Activated CD4-positive, CD25-positive, alpha-beta regulatory T cell treated with anti-CD3 and anti-CD28 coated beads, Interleukin-2, amount 50 U/mL, for 72 hours (primary cell): ENCODE measurements around the gene IDI1.
"Not testable (repeated sequence)": the region's sequence is repeated elsewhere in the genome, so short reads cannot be mapped to it uniquely, and the experiment has no call there.

ENCODE experiments used
- DNase-seq: peaks from one replicate; pipeline ENCODE4 v3.0.0; 2021

The IDI1 gene

GRCh38 chr10:1033601-1034000 is 15.3 kb downstream of the IDI1 start:
- DNase-seq, result no peak

DNA sequence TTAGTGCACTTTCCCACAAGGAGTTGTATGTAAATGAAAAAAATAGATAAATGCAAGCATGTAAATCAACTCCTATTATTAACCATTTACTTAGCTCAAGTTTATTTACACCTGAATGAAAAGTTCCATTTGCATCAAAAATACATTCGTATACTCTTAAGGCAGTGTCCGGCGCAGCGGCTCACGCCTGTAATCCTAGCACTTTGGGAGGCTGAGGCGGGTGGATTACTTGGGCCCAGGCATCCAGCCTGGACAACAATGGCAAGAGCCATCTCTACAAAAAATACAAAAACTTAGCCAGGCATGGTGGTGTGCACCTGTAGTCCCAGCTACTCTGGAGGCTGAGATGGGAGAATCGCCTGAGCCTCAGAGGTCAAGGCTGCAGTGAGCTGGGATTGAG is 19.1 kb downstream of the IDI1 start:
- no peak for DNase-seq

DNA sequence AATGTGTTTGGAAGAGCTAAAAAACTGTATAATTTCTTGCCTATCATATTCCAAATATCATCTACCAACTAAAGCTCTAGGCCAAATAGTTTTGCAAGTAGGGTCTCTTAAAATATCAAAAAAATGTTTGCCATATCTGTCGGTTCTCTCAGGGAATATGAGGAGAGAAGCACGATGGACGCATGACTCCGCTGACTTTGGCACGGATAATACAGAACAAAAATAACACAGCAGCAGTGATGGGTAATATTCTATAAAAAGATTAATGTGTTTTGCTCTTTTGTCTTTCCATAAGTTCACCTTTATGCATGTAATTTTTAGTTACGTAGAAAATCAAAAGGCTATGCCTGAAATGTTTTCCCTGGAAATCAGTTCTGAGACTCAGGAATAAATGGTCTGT is 22.3 kb downstream of the IDI1 start:
- no peak for DNase-seq

- DNase-seq, result no peak
Measured at GRCh38 chr10:1025683-1026082, 23.2 kb downstream of the IDI1 start, which contains the start of gene IDI2. IDI2 (minus strand) TSS chr10:1025859; CDS start chr10:1024723, 1,136 bp downstream.

- no peak for DNase-seq
Measured at GRCh38 chr10:1024103-1024502, 24.8 kb downstream of the IDI1 start.

DNA sequence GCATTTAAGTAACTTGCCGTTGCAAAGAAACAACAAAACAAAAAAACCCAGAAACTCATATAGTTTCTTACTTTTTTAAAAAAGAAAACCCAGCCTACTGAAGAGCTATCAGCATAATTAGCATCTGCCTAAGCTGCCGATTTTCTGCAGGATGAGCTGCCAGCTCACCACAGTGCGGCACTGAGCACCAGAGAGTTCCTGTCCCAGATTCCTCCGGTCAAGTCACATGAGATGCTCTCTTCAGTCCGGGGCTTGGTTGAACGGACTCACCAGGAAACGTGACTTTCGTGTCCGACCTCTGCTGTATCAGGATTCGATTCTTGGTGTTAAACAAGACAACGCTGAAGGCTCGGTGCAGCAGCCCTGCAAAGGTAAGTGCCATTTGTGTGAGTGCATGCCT is 26.5 kb downstream of the IDI1 start:
- DNase-seq, result no peak

DNA sequence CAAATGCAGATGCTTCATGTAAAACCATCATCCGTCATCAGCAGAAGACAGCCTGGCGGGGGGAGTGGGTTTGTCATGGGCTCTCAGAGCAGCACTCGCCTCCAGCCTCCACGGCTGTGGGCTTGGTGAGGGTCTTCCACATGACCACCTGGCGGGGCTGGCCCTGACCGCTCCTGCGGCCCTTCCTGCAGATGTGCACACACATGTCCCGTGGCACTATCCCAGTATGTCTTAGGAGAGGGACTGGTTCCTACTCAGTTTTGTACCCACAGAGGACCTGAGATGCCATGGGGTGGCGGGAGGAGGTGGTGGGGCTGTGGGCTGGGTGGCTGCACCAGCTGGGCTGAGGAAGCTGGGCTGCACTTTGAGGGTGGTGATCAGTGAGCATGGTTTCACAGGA is 28.0 kb downstream of the IDI1 start:
- DNase-seq, result no peak

- no peak for DNase-seq
Measured at GRCh38 chr10:1020460-1020859, 28.5 kb downstream of the IDI1 start.

DNA sequence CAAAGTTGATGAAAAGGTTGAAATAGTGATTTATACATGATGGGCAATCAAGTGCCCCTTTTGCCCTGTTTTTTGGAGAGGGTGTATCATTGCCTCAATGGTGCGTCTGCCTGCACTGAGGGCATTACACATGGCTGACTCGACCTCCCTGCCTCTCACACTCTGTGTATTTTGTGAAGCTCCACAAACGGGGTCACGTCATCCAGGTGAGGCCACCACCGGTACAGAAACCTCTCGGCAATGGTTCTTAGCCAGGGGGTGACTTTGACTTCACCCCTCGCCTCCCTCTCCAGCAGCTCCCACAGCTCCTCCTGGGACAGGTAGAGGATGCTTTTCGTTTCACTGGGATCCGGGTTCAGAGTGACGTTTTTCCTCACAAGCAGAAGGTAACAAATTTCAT is 29.6 kb downstream of the IDI1 start:
- DNase-seq, result no peak

GRCh38 chr10:1015688-1016087 is 33.2 kb downstream of the IDI1 start:
- no peak for DNase-seq

DNA sequence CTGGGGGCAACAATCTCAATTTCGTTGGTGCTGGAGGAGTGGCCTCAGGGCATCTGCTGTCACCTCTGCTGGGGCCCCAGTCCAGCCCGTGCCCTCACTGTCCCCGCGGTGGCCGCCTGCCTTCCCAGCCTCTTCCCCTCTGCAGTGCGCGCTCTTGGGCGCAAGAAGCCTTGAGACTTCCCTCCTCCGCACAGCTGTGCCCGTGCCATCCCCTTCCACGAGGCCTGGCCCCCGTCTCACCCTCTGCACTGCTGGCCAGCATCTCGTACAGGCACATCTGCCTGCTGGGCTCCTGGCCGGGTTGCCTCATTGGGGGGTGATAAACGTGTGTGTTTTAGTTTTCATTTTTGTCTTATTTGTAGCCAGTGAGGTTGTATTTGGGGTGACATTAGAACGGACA is 37.2 kb downstream of the IDI1 start:
- DNase-seq, result no peak

GRCh38 chr10:1010703-1011102 is 38.2 kb downstream of the IDI1 start:
- DNase-seq, result no peak

DNA sequence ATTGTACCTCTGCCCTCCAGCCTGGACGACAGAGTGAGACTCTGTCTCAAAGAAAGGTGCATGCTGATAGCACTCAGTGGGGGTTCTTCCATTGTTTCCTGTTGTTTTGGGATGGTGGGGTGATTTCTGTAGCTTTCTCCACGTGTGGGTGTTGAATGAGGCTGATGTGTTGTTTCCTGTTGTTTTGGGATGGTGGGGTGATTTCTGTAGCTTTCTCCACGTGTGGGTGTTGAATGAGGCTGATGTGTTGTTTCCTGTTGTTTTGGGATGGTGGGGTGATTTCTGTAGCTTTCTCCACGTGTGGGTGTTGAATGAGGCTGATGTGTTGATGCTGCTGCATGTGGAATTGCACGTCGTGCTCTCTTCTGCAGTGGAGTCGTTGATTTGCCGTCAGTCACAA is 39.0 kb downstream of the IDI1 start:
- not testable (repeated sequence) for DNase-seq

DNA sequence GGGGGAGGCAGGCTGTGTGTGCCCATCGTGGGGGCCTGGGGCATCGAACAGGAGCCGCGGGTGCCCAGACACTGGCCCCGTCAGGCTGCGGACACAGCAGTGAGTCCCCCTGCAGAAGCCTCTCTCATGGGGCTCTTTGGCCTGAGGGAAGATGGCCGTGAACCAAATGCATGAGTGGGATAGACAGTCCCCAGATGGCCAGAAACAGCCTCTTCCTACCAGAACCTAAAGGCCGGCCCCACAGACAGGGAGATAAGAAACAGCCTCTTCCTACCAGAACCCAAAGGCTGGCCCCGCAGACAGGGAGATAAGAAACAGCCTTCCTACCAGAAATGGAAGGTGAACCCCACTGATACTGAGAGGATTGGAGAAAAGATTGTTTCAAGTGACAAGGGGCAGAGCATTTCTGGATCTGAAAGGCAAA is 39.8 kb downstream of the IDI1 start:
- DNase-seq, result no peak

GRCh38 chr10:1007583-1007982 is 41.3 kb downstream of the IDI1 start:
- no peak for DNase-seq

DNA sequence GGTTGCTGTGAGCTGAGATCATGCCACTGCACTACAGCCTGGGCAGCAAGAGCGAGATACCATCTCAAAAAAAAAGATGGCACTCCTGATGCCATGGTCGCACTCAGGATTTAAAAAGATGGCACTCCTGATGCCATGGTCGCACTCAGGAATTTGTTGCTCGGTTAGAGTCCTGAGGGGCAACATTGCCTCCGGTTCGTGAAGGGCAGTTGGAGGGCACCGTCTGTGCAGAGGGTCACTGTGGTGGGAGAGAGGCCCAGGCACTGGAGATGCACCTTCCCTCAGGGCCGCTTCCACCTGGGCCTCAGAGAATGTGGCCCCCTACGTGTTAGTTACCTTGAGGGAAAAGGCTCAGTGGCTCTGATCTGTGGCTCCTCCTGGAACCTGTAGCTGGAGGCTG is 42.3 kb downstream of the IDI1 start:
- DNase-seq, result no peak

DNA sequence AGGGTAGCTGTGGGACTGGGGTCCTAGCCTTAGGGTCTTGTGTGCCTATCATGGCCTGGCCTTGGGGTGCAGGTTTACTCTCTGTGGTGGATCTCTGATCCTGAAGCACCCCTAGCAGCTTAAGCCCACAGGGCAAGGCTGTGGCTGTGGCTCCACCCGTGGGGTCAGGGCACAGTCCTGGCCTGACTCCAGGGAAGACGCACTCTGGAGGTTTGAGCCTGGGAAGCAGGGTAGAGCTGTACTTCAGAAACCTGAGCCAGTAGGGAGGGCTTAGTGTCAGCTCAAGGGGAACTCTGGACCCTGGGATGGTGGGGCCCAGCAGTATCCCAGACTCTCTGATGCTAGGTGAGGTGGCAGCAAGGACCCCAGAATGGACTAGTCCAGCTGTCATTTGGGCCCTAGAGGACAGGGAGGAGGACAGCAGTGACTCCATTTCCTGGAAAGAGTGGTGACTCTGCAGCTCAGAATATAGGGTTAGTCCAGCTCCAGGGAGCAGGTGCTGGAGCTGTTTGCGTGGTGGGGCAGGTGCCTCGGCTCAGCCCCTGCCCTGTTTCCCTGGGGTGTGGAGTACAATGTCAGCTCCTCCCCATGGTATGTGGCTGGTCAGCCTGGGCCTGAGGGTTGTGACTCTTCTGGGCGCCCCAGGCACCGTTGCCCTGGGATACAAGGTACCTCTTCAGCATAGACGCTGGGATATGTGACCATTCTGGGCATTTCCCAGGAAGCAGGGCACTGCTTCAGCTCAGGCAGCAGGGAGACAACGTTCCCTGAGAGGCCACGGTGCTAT is 44.8 kb downstream of the IDI1 start:
- no peak for DNase-seq

DNA sequence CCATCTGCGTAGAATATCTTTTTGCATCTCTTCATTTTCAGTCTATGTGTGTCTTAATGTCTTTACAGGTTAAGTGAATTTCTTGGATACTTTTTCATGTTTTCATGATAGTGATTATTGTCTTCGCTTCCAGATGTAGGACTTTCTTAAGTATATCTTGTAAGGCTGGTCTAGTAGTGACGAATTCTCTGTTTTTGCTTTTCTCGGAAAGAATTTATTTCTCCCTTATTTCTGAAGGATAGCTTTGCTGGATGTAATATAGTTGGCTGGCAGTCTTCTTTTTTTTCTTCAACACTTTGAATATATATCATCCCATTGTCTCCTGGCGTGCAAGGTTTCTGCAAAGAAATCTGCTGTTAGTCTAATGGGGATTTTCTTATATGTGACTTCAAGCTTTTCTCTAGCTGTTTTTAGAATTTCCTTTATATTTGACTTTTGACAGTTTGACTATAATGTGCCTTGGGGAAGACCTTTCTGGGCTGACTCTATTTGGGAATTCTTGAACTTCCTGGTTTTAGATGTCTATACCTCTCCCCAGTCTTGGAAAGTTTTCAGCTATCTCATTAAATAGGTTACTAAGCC is 46.4 kb downstream of the IDI1 start:
- no peak for DNase-seq

- DNase-seq, result no peak
Measured at GRCh38 chr10:997266-998022, 51.5 kb downstream of the IDI1 start.

- no peak for DNase-seq
Measured at GRCh38 chr10:996031-996430, 52.9 kb downstream of the IDI1 start.

GRCh38 chr10:995559-995926 is 53.4 kb downstream of the IDI1 start:
- DNase-seq, result no peak

DNA sequence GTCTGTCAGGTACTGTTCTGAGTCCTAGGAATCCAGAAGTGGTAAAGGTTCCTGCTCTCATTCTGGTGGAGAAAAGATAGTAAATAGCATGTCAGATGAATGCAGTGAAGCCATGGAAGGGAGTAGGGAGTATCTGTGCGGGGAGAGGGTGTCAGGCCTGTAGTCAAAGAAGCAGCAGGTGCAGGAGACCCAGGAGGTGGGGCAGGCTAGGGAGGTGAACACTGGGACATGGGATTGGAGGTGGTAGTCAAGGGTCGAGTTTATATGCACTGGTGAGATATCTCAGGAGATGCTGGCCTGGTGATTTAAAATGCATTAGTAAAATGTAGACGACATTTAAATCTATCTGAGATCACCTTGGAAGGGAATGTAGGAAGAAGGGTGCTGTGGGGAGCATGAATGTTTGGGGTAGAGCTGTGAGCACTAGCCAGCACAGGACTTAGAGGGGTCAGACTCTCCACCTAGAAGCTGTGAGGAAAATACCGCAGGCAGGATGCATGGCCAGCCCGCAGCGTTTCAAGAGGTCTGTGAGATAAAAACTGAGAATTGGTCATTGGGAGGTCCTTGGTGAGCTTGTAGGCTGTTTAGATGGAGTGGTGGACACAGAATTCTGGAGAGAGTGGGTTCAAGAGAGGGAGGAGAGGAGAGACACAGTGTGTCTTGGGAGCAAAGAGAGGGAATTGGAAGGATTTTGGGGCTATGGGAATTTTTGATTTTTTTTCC is 53.9 kb downstream of the IDI1 start:
- DNase-seq, result no peak

GRCh38 chr10:992871-993270 is 56.0 kb downstream of the IDI1 start:
- DNase-seq, result no peak
